SK-N-MC (cell line): ENCODE data around the gene TOMM7.

ENCODE experiments used
- EZH2 ChIP-seq: fragments of 200-600 bp; sonication (generic); IDR thresholded peaks from one replicate; pipeline ENCODE4 v1.6.1; 2017; ENCODE audit warnings: antibody characterized with exemption
- POLR2AphosphoS5 ChIP-seq: IDR thresholded peaks from 2 replicates; pipeline ENCODE4 v1.6.1; 2012; ENCODE audit warnings: mild to moderate bottlenecking, low read depth, low read length, borderline replicate concordance

DNA sequence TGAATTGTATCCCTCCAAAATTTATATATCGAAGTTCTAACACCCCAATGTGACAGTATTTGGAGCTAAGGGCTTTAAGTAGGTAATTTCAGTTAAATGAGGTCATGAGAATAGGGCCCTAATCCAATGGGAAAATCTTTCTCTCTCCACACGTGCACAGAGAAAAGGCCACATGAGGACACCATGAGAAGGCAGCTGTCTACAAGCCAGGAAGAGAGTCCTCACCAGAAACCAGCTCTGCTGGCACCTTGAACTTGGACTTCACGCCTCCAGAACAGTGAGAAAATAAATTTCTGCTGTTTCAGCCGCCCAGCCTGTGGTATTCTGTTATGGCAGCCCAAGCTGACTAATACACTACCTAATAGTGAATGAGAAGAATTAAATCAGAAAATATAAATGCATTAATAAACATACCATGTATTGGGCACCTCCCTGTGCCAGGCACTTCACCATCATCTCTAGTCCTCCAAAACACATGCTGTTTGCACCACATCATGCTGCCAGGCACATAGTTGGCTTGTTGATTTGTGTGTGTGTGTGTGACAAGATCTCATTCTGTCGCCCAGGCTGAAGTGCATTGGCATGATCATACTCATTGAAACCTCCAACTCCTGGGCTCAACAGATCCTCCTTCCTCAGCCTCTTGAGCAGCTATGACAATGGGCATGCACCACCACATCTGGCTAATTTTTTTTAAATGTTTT is 9.1 kb upstream of the TOMM7 start:
- TF ChIP-seq EZH2 (no peak), POLR2AphosphoS5 (no peak)
